Testis (tissue), 2 donors: ENCODE measurements around the gene GID4.

Experiments
- POLR2A ChIP-seq: fragments of 450-650 bp; IDR thresholded peaks from one replicate; pipeline ENCODE4 v1.6.1; 2017; ENCODE audit warnings: antibody characterized with exemption, mild to moderate bottlenecking, moderate library complexity
- TF ChIP-seq, protein P1 (sequence below), 3 experiments: fragments of 450-650 bp in 2 of 3; fragments of 200-600 bp in 1 of 3; sonication (generic) in 1 of 3; IDR thresholded peaks; one replicate each; pipeline ENCODE4 v1.5.1; 2016 to 2019; ENCODE audit warnings: antibody characterized with exemption in 3 of 3, mild to moderate bottlenecking in 2 of 3, moderate library complexity in 1 of 3

DNA sequence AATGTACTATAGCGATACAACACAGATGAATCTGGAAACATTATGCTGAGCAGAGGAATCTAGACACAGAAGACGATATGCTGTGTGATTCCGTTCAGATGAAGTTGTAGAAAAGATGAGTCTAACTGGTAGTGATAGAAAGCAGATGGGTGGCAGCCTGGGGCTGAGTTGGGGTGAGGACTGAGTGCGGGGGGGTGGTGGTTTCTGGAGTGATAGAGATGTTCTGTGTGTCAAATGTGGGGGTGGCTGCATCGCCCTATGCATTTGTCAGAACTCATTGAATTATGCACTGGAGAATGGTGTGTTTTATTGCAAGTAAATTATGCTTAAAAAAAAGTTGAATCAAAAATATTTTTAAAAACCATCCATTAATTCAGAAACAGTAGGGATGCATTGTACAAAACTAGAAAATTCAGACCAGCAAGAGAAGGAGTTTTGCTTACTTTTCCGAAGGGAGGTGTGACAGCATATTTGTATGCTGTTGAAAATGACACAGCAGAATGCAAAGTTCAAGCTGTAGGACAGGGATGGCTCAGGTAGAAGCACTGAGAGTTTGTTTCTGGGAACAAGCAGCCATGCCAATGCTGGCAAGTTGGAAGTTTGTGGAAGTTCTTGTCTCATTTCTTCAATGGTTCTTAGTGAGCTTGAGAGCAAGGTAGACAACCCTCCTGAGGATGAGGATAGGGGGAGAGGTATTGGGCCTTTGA, 35.5 kb downstream of the GID4 start:
- TF ChIP-seq, protein P1, sequence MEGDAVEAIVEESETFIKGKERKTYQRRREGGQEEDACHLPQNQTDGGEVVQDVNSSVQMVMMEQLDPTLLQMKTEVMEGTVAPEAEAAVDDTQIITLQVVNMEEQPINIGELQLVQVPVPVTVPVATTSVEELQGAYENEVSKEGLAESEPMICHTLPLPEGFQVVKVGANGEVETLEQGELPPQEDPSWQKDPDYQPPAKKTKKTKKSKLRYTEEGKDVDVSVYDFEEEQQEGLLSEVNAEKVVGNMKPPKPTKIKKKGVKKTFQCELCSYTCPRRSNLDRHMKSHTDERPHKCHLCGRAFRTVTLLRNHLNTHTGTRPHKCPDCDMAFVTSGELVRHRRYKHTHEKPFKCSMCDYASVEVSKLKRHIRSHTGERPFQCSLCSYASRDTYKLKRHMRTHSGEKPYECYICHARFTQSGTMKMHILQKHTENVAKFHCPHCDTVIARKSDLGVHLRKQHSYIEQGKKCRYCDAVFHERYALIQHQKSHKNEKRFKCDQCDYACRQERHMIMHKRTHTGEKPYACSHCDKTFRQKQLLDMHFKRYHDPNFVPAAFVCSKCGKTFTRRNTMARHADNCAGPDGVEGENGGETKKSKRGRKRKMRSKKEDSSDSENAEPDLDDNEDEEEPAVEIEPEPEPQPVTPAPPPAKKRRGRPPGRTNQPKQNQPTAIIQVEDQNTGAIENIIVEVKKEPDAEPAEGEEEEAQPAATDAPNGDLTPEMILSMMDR (IDR thresholded peaks at IDR 0.05), result no peak
- no peak for TF ChIP-seq POLR2A
